Endodermal cell (in vitro differentiated cells): ENCODE measurements around the gene TSC22D2. TPM values are rescaled to one million over a fixed set of nuclear protein-coding genes. Genes with fewer than 3 reads are reported as not detected.

ENCODE experiments used
- DNase-seq: peaks from one replicate; pipeline ENCODE4 v3.0.0-alpha.2; 2017
- H3K27ac ChIP-seq: 2 replicates; pipeline ENCODE4 v1.5.1; 2013; ENCODE audit warnings: mild to moderate bottlenecking, low read depth, low read length, moderate library complexity
- H3K27me3 ChIP-seq: 2 replicates; pipeline ENCODE4 v1.6.1; 2013; ENCODE audit warnings: mild to moderate bottlenecking, low read length, moderate library complexity; ENCODE audit not compliant: insufficient read depth, control insufficient read depth, poor library complexity, severe bottlenecking
- H3K36me3 ChIP-seq: 2 replicates; pipeline ENCODE4 v1.7.0; 2013; ENCODE audit warnings: mild to moderate bottlenecking, low read length, moderate library complexity; ENCODE audit not compliant: control insufficient read depth, insufficient read depth
- H3K4me1 ChIP-seq: one replicate; pipeline ENCODE4 v1.7.0; 2013; ENCODE audit warnings: low read length; ENCODE audit not compliant: control insufficient read depth, insufficient read depth
- H3K4me3 ChIP-seq: 2 replicates; pipeline ENCODE4 v1.5.1; 2013; ENCODE audit warnings: mild to moderate bottlenecking, low read length, moderate library complexity
- H3K9ac ChIP-seq: 2 replicates; pipeline ENCODE4 v1.6.1; 2013; ENCODE audit warnings: mild to moderate bottlenecking, low read length, moderate library complexity; ENCODE audit not compliant: poor library complexity, severe bottlenecking; ENCODE audit errors: extremely low read depth
- H3K9me3 ChIP-seq: 2 replicates; pipeline ENCODE4 v1.6.1; 2013; ENCODE audit warnings: mild to moderate bottlenecking, low read length, moderate library complexity; ENCODE audit not compliant: control insufficient read depth
- H3K27ac Mint-ChIP-seq: 2 replicates; pipeline ENCODE4 v1.8.0; 2020; ENCODE audit warnings: mixed read lengths
- H3K27me3 Mint-ChIP-seq: 2 replicates; pipeline ENCODE4 v1.8.0; 2021; ENCODE audit warnings: mild to moderate bottlenecking, mixed read lengths; ENCODE audit not compliant: insufficient read depth
- H3K36me3 Mint-ChIP-seq: 2 replicates; pipeline ENCODE4 v1.8.0; 2020; ENCODE audit warnings: low read depth, mixed read lengths
- H3K4me1 Mint-ChIP-seq: 2 replicates; pipeline ENCODE4 v1.8.0; 2020; ENCODE audit warnings: mixed read lengths
- H3K4me3 Mint-ChIP-seq: 2 replicates; pipeline ENCODE4 v1.8.0; 2020; ENCODE audit warnings: mild to moderate bottlenecking, moderate library complexity, mixed read lengths
- H3K9me3 Mint-ChIP-seq: 2 replicates; pipeline ENCODE4 v1.8.0; 2020; ENCODE audit warnings: mild to moderate bottlenecking, mixed read lengths
- CTCF ChIP-seq: fragments of 200-600 bp; sonication (generic); conservative IDR thresholded peaks from 2 replicates; pipeline ENCODE4 v1.5.0; 2021; ENCODE audit warnings: antibody characterized with exemption, mild to moderate bottlenecking
- WGBS, 2 experiments: methylation state at CpG; one replicate each; pipeline versions ENCODE4 v1.1.5 to v1.1.7; 2013; ENCODE audit warnings: missing lambda C conversion rate in 2 of 2, mixed read lengths in 1 of 2; ENCODE audit not compliant: insufficient coverage in 1 of 2, insufficient read length in 1 of 2; 5-methylcytosine and 5-hydroxymethylcytosine counted together
- total RNA-seq, 2 donors: library from RNA; stranded (reverse); fragmentation: NEBNext Ultra II Directional in 1 of 2; extraction: Animal tissue kit (Norgen Biotek cat#: 25700) in 1 of 2; gene quantifications; 2 replicates in 1 of 2; 3 replicates in 1 of 2; pipeline ENCODE4 v1.2.1, GENCODE V29; 2021

TSC22D2 gene
- total RNA-seq, 2 donors from 2014 or later, result 25.6 to 29.1 TPM

- H3K4me1 ChIP-seq, result no peaks in the 10 kb centered on the region
- DNase-seq, result peak; percentile 88
- no peaks in the 10 kb centered on the region for H3K9me3 Mint-ChIP-seq
- H3K27me3 ChIP-seq, result no peaks in the 10 kb centered on the region
- H3K4me3 ChIP-seq, result no peak overlapping the region
- H3K9ac ChIP-seq, result no peak overlapping the region
- H3K36me3 Mint-ChIP-seq, result no peaks in the 10 kb centered on the region
- no peaks in the 10 kb centered on the region for H3K36me3 ChIP-seq
- H3K27ac Mint-ChIP-seq, result no peak overlapping the region
- H3K27ac ChIP-seq, result peak overlapping the region; percentile 30
- H3K4me1 Mint-ChIP-seq, result peaks cover 7% of the 10 kb centered on the region
- WGBS, 2 experiments, result 54 to 71% methylated on average over 10 to 16 of the region's 17 CpGs
- no peaks in the 10 kb centered on the region for H3K27me3 Mint-ChIP-seq
- peak overlapping the region; percentile 3 for H3K4me3 Mint-ChIP-seq
- peak; percentile 68 for TF ChIP-seq CTCF
- H3K9me3 ChIP-seq, result no peaks in the 10 kb centered on the region
Observed at GRCh38 chr3:150384296-150385212, 23.5 kb upstream of the TSC22D2 start.

- Mint-ChIP-seq H3K9me3 (no peaks in the 10 kb centered on the region), H3K4me1 (peaks cover 9% of the 10 kb centered on the region), H3K27ac (no peak overlapping the region), H3K27me3 (no peaks in the 10 kb centered on the region), H3K36me3 (no peaks in the 10 kb centered on the region), H3K4me3 (no peak overlapping the region)
- Histone ChIP-seq H3K36me3 (no peaks in the 10 kb centered on the region), H3K4me3 (no peak overlapping the region), H3K27me3 (no peaks in the 10 kb centered on the region), H3K27ac (no peak overlapping the region), H3K9me3 (no peaks in the 10 kb centered on the region), H3K4me1 (no peaks in the 10 kb centered on the region), H3K9ac (no peak overlapping the region)
- TF ChIP-seq CTCF, result no peak
- DNase-seq, result no peak
- 82 to 100% methylated on average over 2 to 6 of the region's 6 CpGs for WGBS, 2 experiments
Observed at GRCh38 chr3:150385296-150386242, 22.5 kb upstream of the TSC22D2 start.
